ENCODE results near the gene IFT122.

Gene IFT122

GRCh38 chr3:129522953-129523352 lies 82.9 kb downstream of the IFT122 start:
- FAIRE-seq, result no peak

- FAIRE-seq, result no peak
Measured at GRCh38 chr3:129524081-129524480, 84.1 kb downstream of the IFT122 start.

GRCh38 chr3:129525341-129525968 lies 85.4 kb downstream of the IFT122 start:
- no peak for FAIRE-seq

GRCh38 chr3:129526121-129526900 lies 86.3 kb downstream of the IFT122 start:
- no peak for FAIRE-seq

GRCh38 chr3:129527262-129527661 lies 87.2 kb downstream of the IFT122 start:
- FAIRE-seq, result no peak

GRCh38 chr3:129528589-129529100 lies 88.6 kb downstream of the IFT122 start, which contains the start of gene RHO:
TSS of gene RHO (plus strand) at chr3:129528639. CDS start at chr3:129528734, 95 bp downstream.
- FAIRE-seq, result no peak

- no peak for FAIRE-seq
Measured at GRCh38 chr3:129529436-129530210, 89.6 kb downstream of the IFT122 start.

GRCh38 chr3:129530251-129530791 lies 90.3 kb downstream of the IFT122 start:
- FAIRE-seq, result no peak

- no peak for FAIRE-seq
Measured at GRCh38 chr3:129530821-129531220, 90.8 kb downstream of the IFT122 start.

GRCh38 chr3:129531699-129532098 lies 91.7 kb downstream of the IFT122 start:
- FAIRE-seq, result no peak

- FAIRE-seq, result no peak
Measured at GRCh38 chr3:129532261-129532660, 92.2 kb downstream of the IFT122 start.

- no peak for FAIRE-seq
Measured at GRCh38 chr3:129533406-129533805, 93.4 kb downstream of the IFT122 start.

GRCh38 chr3:129534428-129535027 lies 94.5 kb downstream of the IFT122 start:
- FAIRE-seq, result no peak

- no peak for FAIRE-seq
Measured at GRCh38 chr3:129535075-129535474, 95.1 kb downstream of the IFT122 start.

GRCh38 chr3:129536374-129536667 lies 96.3 kb downstream of the IFT122 start:
- FAIRE-seq, result no peak

GRCh38 chr3:129536804-129537203 lies 96.8 kb downstream of the IFT122 start:
- FAIRE-seq, result no peak

GRCh38 chr3:129539206-129539605 lies 99.2 kb downstream of the IFT122 start:
- no peak for FAIRE-seq

GRCh38 chr3:129540776-129541516 lies 100.9 kb downstream of the IFT122 start:
- no peak for FAIRE-seq

- no peak for FAIRE-seq
Measured at GRCh38 chr3:129542747-129543146, 102.7 kb downstream of the IFT122 start.

GRCh38 chr3:129543156-129543790 lies 103.2 kb downstream of the IFT122 start, which contains the start of gene H1-8:
TSS of gene H1-8 (plus strand) at chr3:129543175. CDS start at chr3:129543219, 44 bp downstream.
- FAIRE-seq, result no peak

GRCh38 chr3:129543999-129544398 lies 104.0 kb downstream of the IFT122 start:
- FAIRE-seq, result no peak
